ENCODE results near the gene UBE2U.
"Not testable (repeated sequence)": the region's sequence is repeated elsewhere in the genome, so short reads cannot be mapped to it uniquely, and the experiment has no call there.

UBE2U gene

DNA sequence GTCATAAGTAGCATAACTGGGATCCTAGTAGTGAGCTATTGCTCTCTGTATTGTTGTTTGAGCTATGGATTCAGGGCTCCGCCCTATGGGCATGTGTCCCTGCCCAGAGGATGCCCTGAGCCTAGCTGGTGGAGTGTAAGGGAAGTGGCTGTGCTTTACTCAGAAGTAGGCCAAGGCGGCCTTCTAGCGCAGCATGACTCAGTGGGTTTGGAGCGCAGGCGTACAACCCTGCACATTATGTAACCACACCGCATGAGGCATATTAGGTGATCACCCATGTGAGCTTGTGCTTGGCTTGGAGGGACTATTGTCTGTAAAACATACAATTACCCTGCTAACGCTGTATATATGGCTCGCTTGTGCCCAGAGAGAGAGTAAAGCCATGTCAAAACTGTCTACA lies 11.1 kb upstream of the UBE2U start:
- DNase-seq (ENCODE audit: low spot score): no peak

DNA sequence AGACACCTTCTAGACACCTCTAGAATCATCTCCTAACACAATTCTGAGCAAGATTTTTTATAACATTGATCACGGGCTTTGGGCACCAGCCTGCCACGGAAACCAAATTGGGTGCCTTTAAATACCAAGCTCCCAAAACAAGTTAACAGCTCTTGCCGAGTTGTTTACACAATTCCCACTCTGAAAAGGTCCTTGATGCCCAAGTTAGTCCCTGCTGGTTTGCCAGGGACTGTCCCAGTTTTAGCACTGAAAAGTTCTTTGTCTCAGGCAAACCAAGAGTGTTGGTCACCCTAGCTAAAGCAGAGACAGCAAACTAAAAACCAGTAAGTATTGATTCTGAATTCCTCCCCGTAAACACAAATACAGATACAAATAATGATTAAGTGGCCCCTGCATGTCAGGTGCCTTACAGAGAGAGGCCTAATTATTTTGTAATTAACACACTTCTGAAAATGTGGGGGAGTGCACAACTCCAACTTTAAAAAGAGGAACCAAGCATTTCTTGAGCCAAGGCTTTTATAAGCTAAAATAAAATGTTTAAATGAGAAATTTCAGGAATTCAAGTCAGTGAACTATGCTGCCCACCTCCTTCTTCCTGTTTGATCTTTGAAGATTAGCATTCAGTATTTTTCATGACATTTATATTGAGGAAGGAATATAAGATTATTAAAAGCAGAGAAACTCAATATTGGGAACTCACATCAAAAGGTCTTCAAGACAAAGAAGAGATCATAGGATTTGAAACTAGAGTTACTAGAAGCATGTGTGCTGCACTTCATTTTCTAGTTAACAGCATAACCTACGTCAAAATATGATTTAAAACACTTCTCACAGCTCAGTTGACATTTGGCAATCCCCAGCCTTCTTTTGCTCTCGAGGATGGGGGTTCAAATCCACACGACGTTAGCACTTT lies 9.0 kb upstream of the UBE2U start:
- DNase-seq (ENCODE audit: low spot score): no peak

DNA sequence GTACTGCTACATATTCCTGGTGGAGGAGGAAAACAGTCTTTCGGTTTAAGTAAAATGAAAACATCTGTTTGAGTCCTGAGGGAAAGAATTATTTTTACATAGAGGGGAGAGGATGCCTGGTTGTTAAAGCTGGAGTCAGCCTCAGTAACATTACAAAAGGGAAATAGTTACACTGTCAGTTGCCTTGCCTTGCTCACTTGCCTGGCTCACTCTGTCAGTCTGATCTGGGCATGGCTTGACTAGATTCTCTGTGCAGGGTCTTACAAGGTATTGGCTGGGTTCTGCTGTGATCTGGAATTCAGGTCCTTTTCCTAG lies 8.4 kb upstream of the UBE2U start:
- no peak for DNase-seq (ENCODE audit: low spot score)

DNA sequence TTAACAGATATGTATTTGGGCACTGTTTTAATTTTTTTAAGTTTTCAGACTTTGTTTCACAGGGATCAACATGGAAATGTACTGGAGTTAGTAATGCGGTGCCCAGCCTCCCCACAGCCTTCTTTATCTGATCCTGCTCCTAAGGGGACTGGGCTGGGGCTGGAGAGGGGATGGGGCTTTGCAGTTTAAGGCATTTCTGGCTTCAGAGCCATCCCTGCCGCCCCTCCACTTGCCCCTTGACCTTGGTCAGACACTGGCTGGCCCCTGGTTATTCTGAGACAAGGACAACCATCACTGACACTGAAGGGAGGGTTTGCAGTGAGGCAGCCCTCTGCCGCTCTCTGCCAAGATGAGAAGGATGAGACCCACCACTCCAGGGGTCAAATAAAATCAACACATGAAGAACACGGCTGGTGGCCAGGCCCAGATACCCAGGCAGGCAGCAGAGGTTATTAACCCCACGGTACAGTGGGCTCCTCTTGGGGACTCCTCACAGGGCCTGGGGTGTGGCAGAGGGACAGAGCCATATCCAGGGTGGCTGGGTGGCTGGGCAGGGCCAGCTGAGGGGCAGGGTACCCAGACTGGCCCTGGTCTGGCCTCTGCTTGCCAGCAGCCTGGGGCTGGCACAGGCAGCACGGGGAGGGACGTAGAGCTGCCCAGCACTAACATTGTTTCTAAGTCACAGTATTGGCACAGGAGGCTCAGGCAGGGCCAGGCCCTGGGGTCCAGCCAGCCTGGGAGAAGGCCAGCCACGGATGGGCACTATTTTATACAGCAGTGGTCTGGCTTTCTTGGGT lies 7.2 kb upstream of the UBE2U start:
- no peak for DNase-seq (ENCODE audit: low spot score)

DNA sequence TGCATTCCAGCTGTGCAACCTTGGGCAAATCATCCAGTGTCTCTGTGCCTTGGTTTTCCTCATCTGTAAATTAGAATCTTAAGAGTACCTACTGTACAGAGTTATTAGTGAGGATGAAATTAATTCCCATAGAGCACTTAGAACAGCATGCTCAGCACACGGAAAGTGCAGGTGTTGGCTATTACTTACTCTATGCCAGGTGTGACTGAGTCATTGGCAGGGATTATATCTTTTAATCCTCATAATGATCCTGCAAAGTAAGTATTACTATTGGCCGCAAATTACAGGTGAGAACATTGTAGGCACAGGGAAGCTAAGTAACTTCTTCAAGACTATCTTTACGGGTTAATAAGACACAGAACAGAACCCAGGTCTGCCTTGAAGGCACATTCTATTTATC lies 6.3 kb upstream of the UBE2U start:
- DNase-seq (ENCODE audit: low spot score): no peak

DNA sequence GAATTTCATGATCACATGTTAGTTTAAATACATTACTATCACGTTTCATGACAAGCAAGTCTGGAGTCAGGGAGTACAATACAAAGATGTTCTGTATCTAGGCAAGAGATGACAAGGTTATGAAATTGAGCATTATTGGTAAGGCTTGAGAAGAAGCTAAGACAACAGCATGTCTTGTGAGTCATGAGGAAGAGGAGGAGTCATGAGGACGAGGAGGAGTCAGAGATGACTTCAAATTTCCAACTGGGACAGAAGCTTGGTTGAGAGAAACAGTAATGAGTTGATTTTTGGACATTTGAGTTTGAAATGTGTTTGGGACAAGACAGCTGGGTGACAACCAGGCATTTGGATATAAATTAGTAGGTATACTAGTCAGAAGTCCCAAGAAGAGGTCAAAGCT lies 4.3 kb upstream of the UBE2U start:
- DNase-seq (ENCODE audit: low spot score): no peak

DNA sequence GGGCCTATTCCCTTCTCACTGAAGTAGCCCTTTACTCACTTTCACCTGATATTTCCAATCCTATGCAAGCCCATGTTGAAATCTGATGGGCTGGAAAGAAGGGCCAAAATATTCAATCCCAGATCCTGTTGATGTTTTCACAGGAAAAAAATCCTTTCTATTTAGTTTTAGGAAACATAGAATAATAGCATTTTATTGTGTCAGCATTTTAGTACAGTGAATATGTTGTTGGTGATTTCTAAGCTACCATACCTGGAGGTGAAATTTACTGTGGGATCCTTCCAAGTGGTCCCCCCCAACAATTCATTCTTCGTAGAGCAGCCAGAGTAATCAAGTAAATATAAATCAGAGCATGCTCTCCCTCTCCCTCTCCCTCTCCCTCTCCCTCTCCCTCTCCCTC lies 3.4 kb upstream of the UBE2U start:
- DNase-seq (ENCODE audit: low spot score): no peak

DNA sequence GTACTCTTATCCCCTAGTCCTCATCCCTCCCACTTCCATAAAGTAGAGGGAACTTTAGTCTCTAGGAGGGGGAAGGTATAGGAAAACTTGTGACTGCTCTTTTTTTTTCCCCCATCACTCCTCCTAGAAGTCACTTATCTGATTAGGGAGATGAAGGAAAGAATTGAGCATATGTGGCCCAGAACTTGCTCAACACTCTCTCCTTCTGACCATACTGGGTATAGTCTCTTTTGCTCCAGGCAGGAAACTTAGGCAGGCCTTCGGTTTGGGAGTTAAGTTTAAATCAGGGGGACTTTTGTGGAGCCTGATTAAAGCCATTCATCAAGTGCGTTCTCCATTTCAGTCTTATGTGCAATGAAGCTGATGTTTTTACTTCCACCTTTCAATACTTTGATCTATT lies 5.8 kb downstream of the UBE2U start:
- DNase-seq (ENCODE audit: low spot score): no peak

DNA sequence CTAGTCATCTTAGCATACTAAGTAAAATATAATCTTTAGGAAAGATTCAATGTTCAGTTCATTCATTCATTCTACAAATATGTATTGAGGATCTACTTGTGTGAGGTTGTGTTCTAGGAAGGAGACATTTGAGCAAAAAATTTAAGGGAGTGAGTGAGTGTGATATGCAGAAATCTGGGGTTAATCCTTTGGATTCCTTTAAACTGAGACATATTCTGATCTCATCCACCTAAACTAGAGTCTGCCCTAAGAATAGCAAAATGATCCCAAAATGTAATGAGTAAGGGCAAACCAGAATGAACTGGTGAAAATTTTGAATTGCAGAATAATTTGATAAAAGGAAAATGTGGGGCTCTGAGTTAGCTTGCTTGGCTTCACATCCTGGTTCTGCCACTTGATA lies 8.6 kb downstream of the UBE2U start:
- DNase-seq (ENCODE audit: low spot score): peak; percentile 35

DNA sequence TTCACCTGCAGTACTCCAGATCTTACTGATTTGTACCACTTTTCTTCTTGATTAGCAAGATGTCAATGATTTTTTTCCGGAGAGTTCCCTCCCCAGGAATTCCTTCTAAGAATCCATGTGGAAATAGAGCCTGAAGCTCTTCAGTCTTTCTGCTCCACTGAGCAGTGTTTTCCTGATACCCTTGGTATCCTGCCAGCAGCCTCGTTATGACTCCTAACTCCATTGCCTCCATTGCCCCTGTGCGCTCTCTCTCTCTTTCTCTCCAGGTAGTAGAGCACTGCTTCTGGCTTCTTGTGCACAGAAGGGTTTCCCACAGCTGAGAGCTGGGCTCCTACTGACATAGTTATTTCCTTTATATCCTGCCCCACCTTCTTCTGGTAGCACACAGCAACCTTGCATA lies 12.2 kb downstream of the UBE2U start:
- DNase-seq (ENCODE audit: low spot score): no peak

DNA sequence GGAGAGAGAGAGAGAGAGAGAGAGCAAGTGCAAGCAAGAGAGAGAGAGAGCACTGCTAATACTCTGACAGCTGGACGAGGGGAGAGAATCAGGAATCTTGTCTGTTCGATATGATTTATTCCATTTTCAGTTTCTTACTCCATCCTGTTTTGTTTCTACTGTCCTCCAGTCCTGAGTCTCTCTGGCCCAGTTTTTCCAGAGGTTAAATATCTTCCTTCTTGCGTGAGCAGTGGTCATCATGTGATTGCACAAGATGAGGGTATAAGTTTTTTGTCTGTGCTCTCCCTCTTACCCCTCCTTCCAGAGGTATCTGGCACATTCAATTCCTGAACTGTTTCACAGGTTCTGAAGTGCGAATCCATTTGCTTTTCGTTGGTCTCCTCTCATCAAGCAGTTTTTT lies 16.8 kb downstream of the UBE2U start:
- no peak for DNase-seq (ENCODE audit: low spot score)

DNA sequence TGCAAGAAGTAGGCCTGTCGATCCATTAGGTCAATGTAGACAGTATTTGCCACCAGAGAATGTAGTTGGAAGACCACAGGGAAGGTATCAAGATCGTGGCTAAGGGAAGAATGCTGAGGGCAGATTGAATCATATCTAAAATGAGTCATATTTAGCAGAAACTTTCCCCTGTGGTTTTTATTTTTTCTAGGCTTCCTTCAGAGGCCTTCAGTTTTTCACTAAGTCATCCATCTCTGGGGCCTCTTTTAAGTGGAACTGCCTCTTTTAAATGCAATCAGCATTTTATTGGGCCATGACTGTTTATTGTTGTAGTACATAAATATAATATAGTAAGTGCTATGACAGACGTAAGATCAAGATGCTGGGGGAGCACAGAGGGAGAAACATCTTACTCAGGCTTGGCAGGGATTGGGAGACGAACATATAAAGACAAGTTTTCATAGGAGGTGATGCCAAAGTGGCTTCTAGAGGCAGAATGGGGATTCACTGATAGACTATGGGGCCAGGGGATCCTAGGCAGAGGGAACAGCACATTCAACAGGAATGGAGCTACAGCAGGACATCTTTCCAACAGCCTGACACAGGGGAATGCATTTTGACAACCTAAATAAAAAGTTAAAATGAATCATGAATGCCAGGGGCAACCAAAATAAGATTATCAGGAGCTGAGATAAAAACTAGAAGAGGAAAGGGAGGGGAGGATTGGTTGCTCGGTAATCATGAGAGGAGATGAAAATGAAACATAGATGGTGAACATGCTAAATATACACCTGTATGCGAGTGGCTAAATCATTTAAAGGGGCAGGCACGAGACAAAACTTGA lies 20.1 kb downstream of the UBE2U start:
- peak; percentile 66 for DNase-seq (ENCODE audit: low spot score)

DNA sequence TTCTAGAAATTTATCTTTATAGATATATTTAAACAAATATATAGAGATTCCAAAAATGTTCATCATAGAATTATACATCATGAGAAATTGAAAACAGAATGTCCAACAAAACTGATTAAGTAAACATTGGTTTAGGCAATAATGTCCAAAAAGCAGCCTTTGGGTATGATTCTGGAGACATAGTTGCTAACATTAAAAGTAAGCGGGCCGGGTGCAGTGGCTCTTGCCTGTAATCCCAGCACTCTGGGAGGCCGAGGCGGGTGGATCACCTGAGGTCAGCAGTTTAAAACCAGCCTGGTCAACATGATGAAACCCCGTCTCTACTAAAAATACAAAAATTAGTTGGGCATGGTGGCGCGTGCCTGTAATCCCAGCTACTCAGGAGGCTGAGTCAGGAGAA lies 20.8 kb downstream of the UBE2U start:
- DNase-seq (ENCODE audit: low spot score): not testable (repeated sequence)

DNA sequence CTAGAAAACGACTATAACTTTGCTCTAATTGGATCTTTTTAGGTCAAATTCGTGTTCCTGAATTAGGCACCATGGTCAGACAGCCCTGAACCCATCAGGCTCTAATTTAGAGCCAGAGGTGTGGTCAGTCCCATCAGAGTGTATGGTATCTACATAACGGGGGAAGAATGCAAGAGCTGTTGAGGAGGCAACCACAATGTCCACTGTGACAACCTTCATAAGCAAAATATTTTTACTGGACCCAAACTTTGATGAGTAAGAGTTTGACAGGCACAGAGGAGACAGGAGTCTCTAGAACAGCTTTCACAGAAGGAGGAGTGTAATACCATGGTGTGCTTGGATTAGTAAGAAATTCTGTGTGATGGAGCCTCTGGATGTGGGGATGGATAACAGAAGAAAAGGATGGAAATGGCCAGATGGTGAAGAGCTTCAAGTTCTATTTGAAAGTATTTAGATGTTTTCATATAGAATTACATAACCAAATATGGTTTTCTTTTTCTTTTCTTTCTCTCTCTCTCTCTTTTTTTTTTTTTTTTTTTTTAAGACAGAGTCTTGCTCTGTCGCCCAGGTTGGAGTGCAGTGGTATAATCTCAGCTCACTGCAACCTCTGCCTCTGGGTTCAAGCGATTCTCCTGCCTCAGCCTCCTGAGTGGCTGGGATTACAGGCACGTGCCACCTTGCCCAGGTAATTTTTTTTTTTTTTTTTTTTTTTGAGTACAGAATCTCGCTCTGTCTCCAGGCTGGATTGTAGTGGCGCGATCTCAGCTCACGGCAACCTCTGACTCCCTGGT lies 24.9 kb downstream of the UBE2U start:
- DNase-seq (ENCODE audit: low spot score): no peak

DNA sequence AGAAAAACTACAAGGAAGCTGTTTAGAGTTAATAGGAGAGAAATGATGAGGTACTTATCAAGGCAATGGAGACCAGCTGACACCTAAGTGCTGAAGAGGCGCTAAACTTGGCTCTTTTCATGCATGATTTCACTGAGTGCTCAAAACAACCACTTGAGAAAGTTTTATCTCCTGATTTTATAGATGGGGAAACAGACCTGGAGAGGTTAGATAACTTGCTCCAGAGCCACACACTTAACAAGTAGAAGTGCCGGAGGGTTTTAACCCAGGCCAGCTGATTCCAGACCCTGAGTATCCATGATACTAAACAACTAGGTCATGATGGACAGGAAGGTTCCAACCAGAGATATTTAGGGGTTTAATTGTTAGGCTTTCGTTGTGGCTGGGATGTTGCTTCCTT lies 25.9 kb downstream of the UBE2U start:
- no peak for DNase-seq (ENCODE audit: low spot score)

DNA sequence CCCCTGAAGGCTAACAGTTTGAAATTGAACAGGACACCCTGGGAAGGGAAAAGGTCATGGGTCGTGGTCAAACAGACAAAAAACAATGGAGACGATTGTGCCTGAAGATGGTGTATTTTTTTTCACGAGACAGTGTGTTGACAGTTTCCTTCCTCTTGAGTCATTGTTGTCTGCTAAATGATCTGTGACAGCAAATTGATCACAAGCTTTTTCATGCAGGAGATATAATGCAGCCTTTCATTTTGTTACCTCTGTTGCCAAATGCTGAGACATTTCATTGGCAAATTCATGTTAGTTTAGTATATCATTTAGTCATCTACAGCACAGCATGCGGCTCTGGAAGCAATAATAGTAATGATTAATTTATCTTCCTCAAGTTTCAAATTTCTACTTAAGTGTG lies 27.7 kb downstream of the UBE2U start:
- no peak for DNase-seq (ENCODE audit: low spot score)

DNA sequence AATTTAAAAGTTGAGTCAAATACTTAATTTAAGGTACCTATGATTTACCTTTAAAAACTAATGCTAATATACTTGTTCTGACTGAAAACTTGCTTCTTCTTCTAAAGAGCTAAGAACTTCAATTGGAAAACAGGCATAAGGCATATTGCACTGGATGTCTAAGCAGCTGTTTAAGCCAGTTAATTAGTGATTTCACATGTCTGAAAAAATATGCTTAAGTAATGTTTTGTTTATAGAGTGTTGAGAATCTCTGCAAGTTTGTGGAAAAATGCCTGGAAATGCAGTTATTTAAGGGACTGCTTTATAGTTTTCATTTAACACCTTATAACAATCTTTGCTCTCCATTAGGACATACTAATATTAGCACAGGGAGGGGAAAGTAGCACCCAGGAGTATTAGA lies 28.2 kb downstream of the UBE2U start:
- DNase-seq (ENCODE audit: low spot score): no peak

DNA sequence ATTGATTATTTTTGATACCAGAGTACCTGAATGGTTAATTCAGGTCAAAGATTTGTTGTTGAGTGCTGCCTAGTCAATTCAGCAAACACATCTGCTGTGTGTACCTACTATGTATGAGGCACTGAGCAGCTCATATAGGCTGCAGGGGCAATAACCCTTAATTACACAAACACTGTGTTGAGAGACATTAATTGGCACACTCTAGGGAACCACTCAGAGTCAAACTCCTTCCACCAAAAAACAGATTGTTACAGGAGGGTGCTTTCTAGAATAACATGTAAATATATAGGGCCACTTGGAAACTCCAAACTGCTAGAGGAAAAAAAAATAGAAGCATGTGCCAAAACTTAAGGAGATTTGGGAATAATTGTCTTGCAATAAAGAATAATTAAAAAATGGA lies 31.3 kb downstream of the UBE2U start:
- DNase-seq (ENCODE audit: low spot score): no peak

DNA sequence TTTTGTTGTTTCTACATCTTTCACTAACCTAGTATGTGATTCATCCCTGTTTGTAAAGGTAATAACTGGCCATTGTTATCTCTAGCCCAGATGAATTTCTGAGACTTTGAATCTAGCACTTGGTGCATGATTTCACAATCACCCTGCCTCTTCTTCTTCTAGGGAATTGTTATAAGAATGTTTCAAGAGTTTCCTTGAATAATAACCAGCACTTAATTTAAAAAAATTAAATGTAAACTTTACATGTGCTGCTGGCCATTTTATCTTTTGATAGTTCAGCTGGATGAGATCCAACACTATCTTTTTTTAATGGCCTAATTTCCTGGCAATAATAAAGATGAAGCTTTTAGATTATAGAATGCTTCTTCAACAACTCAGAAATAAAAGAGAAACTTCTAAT lies 31.8 kb downstream of the UBE2U start:
- no peak for DNase-seq (ENCODE audit: low spot score)

DNA sequence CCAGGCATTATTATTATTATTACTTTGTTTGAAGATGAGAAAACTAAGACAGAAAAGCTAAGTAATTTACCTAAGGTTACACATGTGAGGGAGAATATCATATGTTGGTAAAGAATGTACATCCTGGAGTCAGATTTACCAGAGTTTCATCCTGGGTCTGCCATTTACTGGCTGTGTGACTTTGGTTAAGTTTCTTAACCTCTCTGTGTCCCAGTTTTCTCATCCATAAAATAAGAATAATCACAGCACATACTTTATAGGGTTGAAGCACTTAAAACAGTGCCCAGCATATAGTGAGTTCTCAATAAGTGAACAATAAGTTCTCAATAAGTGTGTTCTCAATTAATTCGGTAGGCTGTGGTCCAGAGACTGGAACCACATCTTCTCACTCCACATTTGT lies 32.5 kb downstream of the UBE2U start:
- no peak for DNase-seq (ENCODE audit: low spot score)

DNA sequence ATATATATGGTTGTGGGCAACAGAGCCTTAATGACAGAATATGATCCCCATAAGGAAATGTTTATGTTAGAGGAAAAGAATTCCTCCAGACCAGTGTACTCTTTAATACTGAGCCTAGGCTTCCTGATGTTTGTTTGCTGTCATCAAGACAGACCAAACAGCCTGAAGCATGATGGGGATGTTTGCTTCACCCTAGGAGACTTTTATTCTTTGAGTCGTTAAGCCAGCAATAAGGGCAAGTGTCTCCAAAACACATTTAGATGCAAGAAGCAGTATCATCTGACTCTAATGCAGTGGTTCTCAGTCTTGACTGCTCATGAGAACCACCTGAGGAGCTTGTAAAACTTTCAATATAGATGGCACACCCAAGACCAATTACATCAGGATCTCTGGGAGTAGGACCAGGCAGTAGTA lies 33.1 kb downstream of the UBE2U start:
- no peak for DNase-seq (ENCODE audit: low spot score)

DNA sequence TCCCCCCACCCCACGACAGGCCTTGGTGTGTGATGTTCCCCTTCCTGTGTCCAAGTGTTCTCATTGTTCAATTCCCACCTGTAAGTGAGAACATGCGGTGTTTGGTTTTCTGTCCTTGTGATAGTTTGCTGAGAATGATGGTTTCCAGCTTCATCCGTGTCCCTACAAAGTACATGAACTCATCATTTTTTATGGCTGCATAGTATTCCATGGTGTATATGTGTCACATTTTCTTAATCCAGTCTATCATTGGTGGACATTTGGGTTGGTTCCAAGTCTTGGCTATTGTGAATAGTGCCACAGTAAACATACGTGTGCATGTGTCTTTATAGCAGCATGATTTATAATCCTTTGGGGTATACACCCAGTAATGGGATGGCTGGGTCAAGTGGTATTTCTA lies 36.1 kb downstream of the UBE2U start:
- not testable (repeated sequence) for DNase-seq (ENCODE audit: low spot score)

Data from RKO (cell line).